Esophagus squamous epithelium (tissue), 4 donors: ENCODE data around the gene KRTAP21-3.

Source experiments
- POLR2A ChIP-seq, 4 donors: fragments of 450-650 bp; IDR thresholded peaks; one replicate each; pipeline ENCODE4 v1.6.1; 2017; ENCODE audit warnings: antibody characterized with exemption in 4 of 4, mild to moderate bottlenecking in 4 of 4, moderate library complexity in 3 of 4
- TF ChIP-seq, protein P1 (sequence below), 6 experiments: fragments of 450-650 bp in 4 of 6; fragments of 200-600 bp in 2 of 6; sonication (generic) in 2 of 6; IDR thresholded peaks; one replicate each; pipeline ENCODE4 v1.5.1; 2016 to 2019; ENCODE audit warnings: antibody characterized with exemption in 6 of 6, mild to moderate bottlenecking in 4 of 6, moderate library complexity in 4 of 6

DNA sequence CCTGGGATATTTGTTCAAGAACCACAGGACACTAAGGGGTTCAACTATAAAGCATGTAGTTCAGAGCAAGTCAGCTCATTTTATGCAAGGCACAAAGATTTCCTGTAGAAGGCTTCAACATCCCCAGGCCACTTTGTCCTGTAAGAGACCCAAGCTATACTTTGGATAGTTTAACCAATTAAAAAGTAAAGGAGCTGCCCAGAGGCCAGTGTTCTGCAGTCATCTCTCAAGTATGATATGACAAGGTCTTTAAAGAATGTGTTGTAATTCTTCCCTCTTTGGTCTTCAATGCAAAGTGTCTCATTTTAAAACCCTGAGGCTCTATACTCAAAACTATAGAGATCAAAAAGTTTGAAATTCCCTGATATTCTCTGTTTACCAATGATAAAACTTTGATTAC lies 41.8 kb downstream of the KRTAP21-3 start:
- TF ChIP-seq POLR2A (IDR thresholded peaks at IDR 0.05), result no peak
- TF ChIP-seq, protein P1, sequence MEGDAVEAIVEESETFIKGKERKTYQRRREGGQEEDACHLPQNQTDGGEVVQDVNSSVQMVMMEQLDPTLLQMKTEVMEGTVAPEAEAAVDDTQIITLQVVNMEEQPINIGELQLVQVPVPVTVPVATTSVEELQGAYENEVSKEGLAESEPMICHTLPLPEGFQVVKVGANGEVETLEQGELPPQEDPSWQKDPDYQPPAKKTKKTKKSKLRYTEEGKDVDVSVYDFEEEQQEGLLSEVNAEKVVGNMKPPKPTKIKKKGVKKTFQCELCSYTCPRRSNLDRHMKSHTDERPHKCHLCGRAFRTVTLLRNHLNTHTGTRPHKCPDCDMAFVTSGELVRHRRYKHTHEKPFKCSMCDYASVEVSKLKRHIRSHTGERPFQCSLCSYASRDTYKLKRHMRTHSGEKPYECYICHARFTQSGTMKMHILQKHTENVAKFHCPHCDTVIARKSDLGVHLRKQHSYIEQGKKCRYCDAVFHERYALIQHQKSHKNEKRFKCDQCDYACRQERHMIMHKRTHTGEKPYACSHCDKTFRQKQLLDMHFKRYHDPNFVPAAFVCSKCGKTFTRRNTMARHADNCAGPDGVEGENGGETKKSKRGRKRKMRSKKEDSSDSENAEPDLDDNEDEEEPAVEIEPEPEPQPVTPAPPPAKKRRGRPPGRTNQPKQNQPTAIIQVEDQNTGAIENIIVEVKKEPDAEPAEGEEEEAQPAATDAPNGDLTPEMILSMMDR (IDR thresholded peaks at IDR 0.05), result no peak
